Keratinocyte (primary cell): Measurements from ENCODE around the gene MEF2B.
"Not testable (repeated sequence)": the region's sequence is repeated elsewhere in the genome, so short reads cannot be mapped to it uniquely, and the experiment has no call there.

Experiments used
- EZH2 ChIP-seq: IDR thresholded peaks from one replicate; pipeline ENCODE4 v1.6.1; 2012; ENCODE audit warnings: inconsistent platforms, mild to moderate bottlenecking, low read length, moderate library complexity
- TF ChIP-seq, protein P1 (sequence below), 3 experiments: IDR thresholded peaks in 1 of 3; conservative IDR thresholded peaks in 1 of 3; optimal IDR thresholded peaks in 1 of 3; 2 replicates in 2 of 3; 3 replicates in 1 of 3; pipeline versions ENCODE3 to v1.5.1; 2011; ENCODE audit warnings: low read length in 3 of 3, mild to moderate bottlenecking in 3 of 3, moderate library complexity in 2 of 3, control low read depth in 1 of 3, inconsistent platforms in 1 of 3; ENCODE audit not compliant: insufficient read depth in 2 of 3; ENCODE audit errors: extremely low read depth in 1 of 3

DNA sequence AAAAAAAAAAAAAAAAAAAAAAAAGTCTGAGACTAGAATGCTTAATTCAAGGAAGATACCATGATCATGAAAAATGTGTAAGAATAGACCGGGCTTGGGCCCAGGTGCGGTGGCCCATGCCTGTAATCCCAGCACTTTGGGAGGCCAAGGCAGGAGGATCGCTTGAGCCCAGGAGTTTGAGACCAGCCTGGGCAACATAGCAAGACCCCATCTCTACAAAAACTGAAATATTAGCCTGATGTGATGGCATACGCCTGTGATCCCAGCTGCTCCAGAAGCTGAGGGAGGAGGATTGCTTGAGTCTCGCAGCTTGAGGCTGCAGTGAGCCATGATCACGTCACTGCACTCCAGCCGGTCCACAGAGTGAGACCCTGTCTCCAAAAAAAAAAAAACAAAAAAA is 63.1 kb downstream of the MEF2B start:
- TF ChIP-seq, protein P1, sequence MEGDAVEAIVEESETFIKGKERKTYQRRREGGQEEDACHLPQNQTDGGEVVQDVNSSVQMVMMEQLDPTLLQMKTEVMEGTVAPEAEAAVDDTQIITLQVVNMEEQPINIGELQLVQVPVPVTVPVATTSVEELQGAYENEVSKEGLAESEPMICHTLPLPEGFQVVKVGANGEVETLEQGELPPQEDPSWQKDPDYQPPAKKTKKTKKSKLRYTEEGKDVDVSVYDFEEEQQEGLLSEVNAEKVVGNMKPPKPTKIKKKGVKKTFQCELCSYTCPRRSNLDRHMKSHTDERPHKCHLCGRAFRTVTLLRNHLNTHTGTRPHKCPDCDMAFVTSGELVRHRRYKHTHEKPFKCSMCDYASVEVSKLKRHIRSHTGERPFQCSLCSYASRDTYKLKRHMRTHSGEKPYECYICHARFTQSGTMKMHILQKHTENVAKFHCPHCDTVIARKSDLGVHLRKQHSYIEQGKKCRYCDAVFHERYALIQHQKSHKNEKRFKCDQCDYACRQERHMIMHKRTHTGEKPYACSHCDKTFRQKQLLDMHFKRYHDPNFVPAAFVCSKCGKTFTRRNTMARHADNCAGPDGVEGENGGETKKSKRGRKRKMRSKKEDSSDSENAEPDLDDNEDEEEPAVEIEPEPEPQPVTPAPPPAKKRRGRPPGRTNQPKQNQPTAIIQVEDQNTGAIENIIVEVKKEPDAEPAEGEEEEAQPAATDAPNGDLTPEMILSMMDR (optimal IDR thresholded peaks at IDR 0.05 in 1 of 3, IDR thresholded peaks at IDR 0.05 in 1 of 3, conservative IDR thresholded peaks at IDR 0.05 in 1 of 3; ENCODE audit: extremely low read depth in 1 of 3, insufficient read depth in 2 of 3, low read length in 3 of 3) = not testable (repeated sequence)
- not testable (repeated sequence) for TF ChIP-seq EZH2
